H7 (cell line): ENCODE data around the gene MFSD6. TPM values are rescaled to one million over a fixed set of nuclear protein-coding genes. Genes with fewer than 3 reads are reported as not detected.
"Not testable (repeated sequence)": the region's sequence is repeated elsewhere in the genome, so short reads cannot be mapped to it uniquely, and the experiment has no call there.

Source experiments
- DNase-seq: peaks from one replicate; pipeline ENCODE4 v3.0.0; 2012
- H3K27me3 ChIP-seq: 2 replicates; pipeline ENCODE4 v1.6.0; 2011; ENCODE audit warnings: mild to moderate bottlenecking, low read length; ENCODE audit not compliant: control insufficient read depth, insufficient read depth
- H3K36me3 ChIP-seq: replicated peaks from 2 replicates; pipeline ENCODE4 v1.5.1; 2011; ENCODE audit warnings: low read length; ENCODE audit not compliant: control insufficient read depth, insufficient read depth
- H3K4me3 ChIP-seq: 2 replicates; pipeline ENCODE4 v1.5.1; 2011; ENCODE audit warnings: low read depth, mild to moderate bottlenecking, control low read depth, low read length, moderate library complexity; ENCODE audit not compliant: insufficient read depth
- total RNA-seq: library from RNA; depleted of rRNA; stranded (reverse); fragments of >200 nt; shearing (Covaris generic); gene quantifications from 2 replicates; pipeline ENCODE4 v1.2.3, GENCODE V29; 2014

Gene MFSD6
- total RNA-seq, 1 experiment from 2014 or later, result 1.6 TPM

GRCh38 chr2:190501702-190502407 lies 93.7 kb downstream of the MFSD6 start:
- DNase-seq, result no peak
- no peak overlapping the region for H3K4me3 ChIP-seq
- no peaks in the 10 kb centered on the region for H3K27me3 ChIP-seq
- H3K36me3 ChIP-seq, result no peaks in the 10 kb centered on the region

- H3K4me3 ChIP-seq, result no peak overlapping the region
- H3K36me3 ChIP-seq, result no peaks in the 10 kb centered on the region
- H3K27me3 ChIP-seq, result no peaks in the 10 kb centered on the region
- no peak for DNase-seq
Measured at GRCh38 chr2:190503088-190503487, 94.9 kb downstream of the MFSD6 start.

- no peak for DNase-seq
- Histone ChIP-seq H3K36me3 (no peaks in the 10 kb centered on the region), H3K27me3 (no peaks in the 10 kb centered on the region), H3K4me3 (no peak overlapping the region)
Measured at GRCh38 chr2:190504912-190505311, 96.8 kb downstream of the MFSD6 start.

- no peak overlapping the region for H3K4me3 ChIP-seq
- H3K27me3 ChIP-seq, result no peaks in the 10 kb centered on the region
- H3K36me3 ChIP-seq, result no peaks in the 10 kb centered on the region
- no peak for DNase-seq
Measured at GRCh38 chr2:190505696-190506095, 97.5 kb downstream of the MFSD6 start.

GRCh38 chr2:190506666-190507065 lies 98.5 kb downstream of the MFSD6 start:
- H3K4me3 ChIP-seq, result no peak overlapping the region
- H3K27me3 ChIP-seq, result no peaks in the 10 kb centered on the region
- DNase-seq, result no peak
- H3K36me3 ChIP-seq, result no peaks in the 10 kb centered on the region

- Histone ChIP-seq H3K4me3 (no peak overlapping the region), H3K36me3 (no peaks in the 10 kb centered on the region), H3K27me3 (no peaks in the 10 kb centered on the region)
- no peak for DNase-seq
Measured at GRCh38 chr2:190507135-190507534, 99.0 kb downstream of the MFSD6 start.

GRCh38 chr2:190509895-190510294 lies 101.7 kb downstream of the MFSD6 start:
- H3K4me3 ChIP-seq, H3K27me3 ChIP-seq, DNase-seq, H3K36me3 ChIP-seq: not testable (repeated sequence)

GRCh38 chr2:190511104-190511503 lies 102.9 kb downstream of the MFSD6 start:
- Histone ChIP-seq H3K27me3 (no peaks in the 10 kb centered on the region), H3K36me3 (no peaks in the 10 kb centered on the region), H3K4me3 (no peak overlapping the region)
- no peak for DNase-seq

GRCh38 chr2:190512539-190513095 lies 104.5 kb downstream of the MFSD6 start:
- DNase-seq, result no peak
- Histone ChIP-seq H3K27me3 (no peaks in the 10 kb centered on the region), H3K36me3 (no peaks in the 10 kb centered on the region), H3K4me3 (no peak overlapping the region)

- H3K36me3 ChIP-seq, result no peaks in the 10 kb centered on the region
- H3K27me3 ChIP-seq, result no peaks in the 10 kb centered on the region
- DNase-seq, result no peak
- H3K4me3 ChIP-seq, result no peak overlapping the region
Measured at GRCh38 chr2:190513877-190514276, 105.7 kb downstream of the MFSD6 start.

- H3K36me3 ChIP-seq, result no peaks in the 10 kb centered on the region
- no peaks in the 10 kb centered on the region for H3K27me3 ChIP-seq
- no peak overlapping the region for H3K4me3 ChIP-seq
- no peak for DNase-seq
Measured at GRCh38 chr2:190514676-190515075, 106.5 kb downstream of the MFSD6 start.

- H3K27me3 ChIP-seq, result no peaks in the 10 kb centered on the region
- no peak overlapping the region for H3K4me3 ChIP-seq
- no peak for DNase-seq
- no peaks in the 10 kb centered on the region for H3K36me3 ChIP-seq
Measured at GRCh38 chr2:190515687-190516086, 107.5 kb downstream of the MFSD6 start.

- DNase-seq, result no peak
- Histone ChIP-seq H3K36me3 (no peaks in the 10 kb centered on the region), H3K4me3 (no peak overlapping the region), H3K27me3 (no peaks in the 10 kb centered on the region)
Measured at GRCh38 chr2:190517468-190517867, 109.3 kb downstream of the MFSD6 start.

- no peak for DNase-seq
Measured at GRCh38 chr2:190519975-190520767, 112.0 kb downstream of the MFSD6 start.

GRCh38 chr2:190524928-190525327 lies 116.8 kb downstream of the MFSD6 start:
- no peaks in the 10 kb centered on the region for H3K27me3 ChIP-seq
- no peak overlapping the region for H3K4me3 ChIP-seq
- no peak for DNase-seq
- H3K36me3 ChIP-seq, result no peaks in the 10 kb centered on the region

More at GRCh38 chr2:190519975-190520767, 112.0 kb downstream of the MFSD6 start:
- Histone ChIP-seq H3K36me3 (no peaks in the 10 kb centered on the region), H3K27me3 (no peaks in the 10 kb centered on the region), H3K4me3 (no peak overlapping the region)
